Keratinocyte (primary cell): ENCODE measurements around the gene GRB10.

Experiments used
- CTCF ChIP-seq, 3 experiments: IDR thresholded peaks in 1 of 3; conservative IDR thresholded peaks in 1 of 3; optimal IDR thresholded peaks in 1 of 3; 2 replicates in 2 of 3; 3 replicates in 1 of 3; pipeline versions ENCODE3 to v1.5.1; 2011; ENCODE audit warnings: low read length in 3 of 3, mild to moderate bottlenecking in 3 of 3, moderate library complexity in 2 of 3, control low read depth in 1 of 3, inconsistent platforms in 1 of 3; ENCODE audit not compliant: insufficient read depth in 2 of 3; ENCODE audit errors: extremely low read depth in 1 of 3
- EZH2 ChIP-seq: IDR thresholded peaks from one replicate; pipeline ENCODE4 v1.6.1; 2012; ENCODE audit warnings: inconsistent platforms, mild to moderate bottlenecking, low read length, moderate library complexity

GRCh38 chr7:50615519-50616080 lies 167.1 kb downstream of the GRB10 start:
- TF ChIP-seq CTCF (optimal IDR thresholded peaks at IDR 0.05 in 1 of 3, IDR thresholded peaks at IDR 0.05 in 1 of 3, conservative IDR thresholded peaks at IDR 0.05 in 1 of 3; ENCODE audit: extremely low read depth in 1 of 3, insufficient read depth in 2 of 3, low read length in 3 of 3) = no peak
- TF ChIP-seq EZH2 = no peak
